CD4-positive, alpha-beta T cell (primary cell): ENCODE measurements around the gene P3H2. TPM values are rescaled to one million over a fixed set of nuclear protein-coding genes. Genes with fewer than 3 reads are reported as not detected.

Experiments
- ATAC-seq: fragments of 200-7000 bp; cut with Tn5 transposase; one replicate; pipeline ENCODE4 v1.10.0; 2022; ENCODE audit warnings: mild to moderate bottlenecking; ENCODE audit not compliant: poor library complexity
- CTCF ChIA-PET: fragments of 350-600 bp; sonication (Branson Sonifier 250); formaldehyde crosslinking; loops from one replicate; lab custom pipeline; 2021; ENCODE audit warnings: antibody characterized with exemption, inconsistent platforms; lab: Charles Lee
- POLR2A ChIA-PET: fragments of 350-600 bp; sonication (Branson Sonifier 250); formaldehyde crosslinking; loops from one replicate; lab custom pipeline; 2021; ENCODE audit warnings: antibody characterized with exemption, inconsistent platforms; lab: Charles Lee
- DNase-seq, 14 experiments: peaks; one replicate each; pipeline ENCODE4 v3.0.0-alpha.2; 2013 to 2020; ENCODE audit warnings: mixed read lengths in 2 of 14
- H3K27ac ChIP-seq, 2 donors: one replicate each; pipeline versions ENCODE4 v1.5.1 to v1.7.0; 2013; ENCODE audit warnings: low read length in 2 of 2, low read depth in 1 of 2, mild to moderate bottlenecking in 1 of 2
- H3K27me3 ChIP-seq, 2 experiments: 1 replicate in 1 of 2; 2 replicates in 1 of 2; pipeline versions ENCODE4 v1.6.1 to v1.7.0; 2013; ENCODE audit warnings: low read length in 2 of 2, control low read depth in 1 of 2, mild to moderate bottlenecking in 1 of 2, moderate library complexity in 1 of 2; ENCODE audit not compliant: insufficient read depth in 2 of 2, control insufficient read depth in 1 of 2
- H3K36me3 ChIP-seq: one replicate; pipeline ENCODE4 v1.6.1; 2013; ENCODE audit warnings: low read length, control low read depth; ENCODE audit not compliant: insufficient read depth
- H3K4me1 ChIP-seq: one replicate; pipeline ENCODE4 v1.6.1; 2013; ENCODE audit warnings: low read length, control low read depth; ENCODE audit not compliant: insufficient read depth
- H3K4me3 ChIP-seq: one replicate; pipeline ENCODE4 v1.5.1; 2013; ENCODE audit warnings: mild to moderate bottlenecking, low read length, moderate library complexity
- H3K9me3 ChIP-seq, 2 experiments: 1 replicate in 1 of 2; 2 replicates in 1 of 2; pipeline versions ENCODE4 v1.6.1 to v1.7.0; 2013; ENCODE audit warnings: low read length in 2 of 2, mild to moderate bottlenecking in 2 of 2, control low read depth in 1 of 2, moderate library complexity in 1 of 2; ENCODE audit not compliant: control insufficient read depth in 1 of 2, insufficient read depth in 1 of 2
- H3K27ac Mint-ChIP-seq: one replicate; pipeline ENCODE4 v1.8.0; 2020; ENCODE audit warnings: mixed read lengths
- H3K27me3 Mint-ChIP-seq: one replicate; pipeline ENCODE4 v1.8.0; 2021; ENCODE audit warnings: mixed read lengths
- H3K36me3 Mint-ChIP-seq: one replicate; pipeline ENCODE4 v1.8.0; 2021; ENCODE audit warnings: low read depth, mixed read lengths
- H3K4me1 Mint-ChIP-seq: one replicate; pipeline ENCODE4 v1.8.0; 2021; ENCODE audit warnings: low read depth, mixed read lengths
- H3K4me3 Mint-ChIP-seq: one replicate; pipeline ENCODE4 v1.8.0; 2020; ENCODE audit warnings: mild to moderate bottlenecking, mixed read lengths
- H3K9me3 Mint-ChIP-seq: one replicate; pipeline ENCODE4 v1.8.0; 2020; ENCODE audit warnings: mixed read lengths
- CTCF ChIP-seq: fragments of 200-600 bp; IDR thresholded peaks from one replicate; pipeline ENCODE4 v1.8.0; 2022; ENCODE audit warnings: antibody characterized with exemption, mild to moderate bottlenecking
- intact Hi-C, 2 experiments: fragments of 100-400 bp; cut with DNase I in 1 of 2; cut with micrococcal nuclease in 1 of 2; formaldehyde crosslinking; loops; one replicate each; pipeline versions ENCODE4 v1.15.1 to v1.9.0; 2023 to 2025; cut with DNase I, micrococcal nuclease
- total RNA-seq, 174 experiments: library from RNA in 2 of 174; stranded (reverse) in 2 of 174; gene quantifications; one replicate each; pipeline ENCODE4 v1.2.3 and lab custom pipeline; 2021 to 2026

The P3H2 gene
- total RNA-seq, 2 experiments from 2014 or later = not detected

- H3K27ac ChIP-seq = no peak overlapping the region
- peaks cover 40% of the 10 kb centered on the region for H3K27me3 Mint-ChIP-seq
These were observed 71.7 kb downstream of the P3H2 start for GRCh38 chr3:190048932-190049441.

GRCh38 chr3:190044974-190045373 lies 75.7 kb downstream of the P3H2 start:
- H3K4me1 ChIP-seq = no peaks in the 10 kb centered on the region
- Mint-ChIP-seq H3K4me3 (no peak overlapping the region), H3K36me3 (no peaks in the 10 kb centered on the region), H3K27me3 (peaks cover 47% of the 10 kb centered on the region), H3K9me3 (no peaks in the 10 kb centered on the region), H3K4me1 (no peaks in the 10 kb centered on the region), H3K27ac (no peak overlapping the region)
- no peak for ATAC-seq
- TF ChIP-seq CTCF = no peak
- H3K27ac ChIP-seq = no peak overlapping the region
- no peaks in the 10 kb centered on the region for H3K9me3 ChIP-seq
- H3K36me3 ChIP-seq = no peaks in the 10 kb centered on the region
- intact Hi-C loops = no loop called here
- POLR2A ChIA-PET = no interaction called here
- CTCF ChIA-PET = no interaction called here
- no peak for DNase-seq
- no peak overlapping the region for H3K4me3 ChIP-seq
- peaks cover 0 to 7% of the 10 kb centered on the region in 2 experiments for H3K27me3 ChIP-seq

More at GRCh38 chr3:190048932-190049441, 71.7 kb downstream of the P3H2 start:
- ChIA-PET POLR2A (no interaction called here), CTCF (no interaction called here)
- ATAC-seq (no peak), DNase-seq (no peak)
- no peak overlapping the region for H3K4me3 Mint-ChIP-seq
- no peaks in the 10 kb centered on the region for H3K4me1 Mint-ChIP-seq
- intact Hi-C loops = no loop called here
- no peaks in the 10 kb centered on the region for H3K36me3 ChIP-seq
- no peak for TF ChIP-seq CTCF
- H3K36me3 Mint-ChIP-seq = no peaks in the 10 kb centered on the region
- H3K27me3 ChIP-seq = no peaks in the 10 kb centered on the region
- no peaks in the 10 kb centered on the region for H3K4me1 ChIP-seq
- no peak overlapping the region for H3K27ac Mint-ChIP-seq
- no peaks in the 10 kb centered on the region for H3K9me3 Mint-ChIP-seq
- H3K9me3 ChIP-seq = no peaks in the 10 kb centered on the region
- H3K4me3 ChIP-seq = no peak overlapping the region

GRCh38 chr3:190044142-190044541 lies 76.6 kb downstream of the P3H2 start:
- intact Hi-C loops = no loop called here
- POLR2A ChIA-PET = no interaction called here
- DNase-seq (no peak), ATAC-seq (no peak)
- no peak overlapping the region for H3K27ac ChIP-seq
- no peaks in the 10 kb centered on the region for H3K36me3 ChIP-seq
- no peaks in the 10 kb centered on the region for H3K4me1 ChIP-seq
- Mint-ChIP-seq H3K27me3 (peaks cover 41% of the 10 kb centered on the region), H3K27ac (no peak overlapping the region), H3K4me1 (no peaks in the 10 kb centered on the region), H3K36me3 (no peaks in the 10 kb centered on the region), H3K9me3 (no peaks in the 10 kb centered on the region), H3K4me3 (no peak overlapping the region)
- no peak for TF ChIP-seq CTCF
- no peak overlapping the region for H3K4me3 ChIP-seq
- peaks cover 0 to 7% of the 10 kb centered on the region in 2 experiments for H3K27me3 ChIP-seq
- CTCF ChIA-PET = no interaction called here
- H3K9me3 ChIP-seq = no peaks in the 10 kb centered on the region
